ENCODE results near the gene KSR2.

GRCh38 chr12:117533687-117534086 is 435.1 kb downstream of the KSR2 start:
- peak in 1 of 3 donors; percentile 32 for TF ChIP-seq POLR2AphosphoS5 (IDR thresholded peaks at IDR 0.05)
- no peak for TF ChIP-seq CTCF (IDR thresholded peaks at IDR 0.05)
